ENCODE data around the gene SLC47A2. TPM values are rescaled to one million over a fixed set of nuclear protein-coding genes. Genes with fewer than 3 reads are reported as not detected.

The SLC47A2 gene
- total and polyA plus RNA-seq, 2 of the 13 experiments (the other 11 are each of a cell fraction or from before 2014, with no cell fraction given): 0.04 TPM; not detected in 1

GRCh38 chr17:19743101-19744100 lies 27.0 kb upstream of the SLC47A2 start:
- Histone ChIP-seq H3K36me3 (replicated peaks in 1 of 2; ENCODE audit: control insufficient read depth in 1 of 2, insufficient read depth in 2 of 2, low read length in 2 of 2) (no peaks in the 10 kb centered on the region), H3K4me2 (ENCODE audit: low read depth, low read length) (no peak overlapping the region), H4K20me1 (ENCODE audit: insufficient read depth, low read length) (no peaks in the 10 kb centered on the region), H3K27me3 (ENCODE audit: control insufficient read depth in 1 of 2, insufficient read depth in 2 of 2, low read length in 2 of 2) (no peaks in the 10 kb centered on the region; a peak in 1 of 5 replicates), H3K4me1 (ENCODE audit: insufficient read depth, low read length) (peaks cover 38% of the 10 kb centered on the region), H3K9ac (ENCODE audit: insufficient read depth, low read depth, low read length) (no peak overlapping the region), H2AFZ (ENCODE audit: low read length) (no peak overlapping the region), H3K4me3 (replicated peaks in 1 of 3; ENCODE audit: insufficient read depth in 1 of 3, low read depth in 2 of 3, low read length in 3 of 3) (no peak overlapping the region), H3K27ac (ENCODE audit: extremely low read length, insufficient read depth, low read length) (no peak overlapping the region), H3K79me2 (ENCODE audit: insufficient read depth, low read length) (no peaks in the 10 kb centered on the region), H3K9me3 (ENCODE audit: low read length) (no peaks in the 10 kb centered on the region)
- POLR2A ChIA-PET: interaction anchor here (1.5 kb wide), 1 partner anchor 15 kb away, joined by 5 read pairs; no protein-coding TSS in a partner anchor
- in situ Hi-C loops (cut with HindIII; ENCODE audit: extremely low pct_ligation_motif_present, low pct_unique_long_range_greater_than_20kb): no loop called here
- no TSS peak for BruUV-seq (replicated peaks)
- no peak for TF ChIP-seq HMG20B (CRISPR knock-in tag; conservative IDR thresholded peaks at IDR 0.05)
- no peak for TF ChIP-seq ZNF414 (CRISPR knock-in tag; IDR thresholded peaks at IDR 0.05)
- no peak for TF ChIP-seq ZNF205 (CRISPR knock-in tag; IDR thresholded peaks at IDR 0.05)
- TF ChIP-seq NFKBIZ (CRISPR knock-in tag; IDR thresholded peaks at IDR 0.05): no peak
- DNase-seq (ENCODE audit: low spot score): no peak
- CTCF ChIA-PET (ENCODE audit: low intra/inter-chr PET ratio, low total read pairs): no interaction called here
- no peak for ATAC-seq
- 91% methylated on average over 26 of the region's 34 CpGs for WGBS (ENCODE audit: low lambda C conversion rate)
- FAIRE-seq: no peak
- intact Hi-C loops (cut with micrococcal nuclease; ENCODE audit: unreplicated experiment): no loop called here

- H3K27me3 ChIP-seq (ENCODE audit: control insufficient read depth in 1 of 2, insufficient read depth in 2 of 2, low read length in 2 of 2): no peaks in the 10 kb centered on the region; a peak in 1 of 5 replicates
- WGBS (ENCODE audit: low lambda C conversion rate): 76% methylated on average over 6 of the region's 10 CpGs
- H2AFZ ChIP-seq (ENCODE audit: low read length): no peak overlapping the region
- no peak overlapping the region for H3K27ac ChIP-seq (ENCODE audit: extremely low read length, insufficient read depth, low read length)
- ChIA-PET CTCF (ENCODE audit: low intra/inter-chr PET ratio, low total read pairs) (no interaction called here), POLR2A (interaction anchor here (1.5 kb wide), 1 partner anchor 15 kb away, joined by 5 read pairs; no protein-coding TSS in a partner anchor)
- ATAC-seq (no peak), DNase-seq (ENCODE audit: low spot score) (no peak), FAIRE-seq (no peak)
- in situ Hi-C loops (cut with HindIII; ENCODE audit: extremely low pct_ligation_motif_present, low pct_unique_long_range_greater_than_20kb): no loop called here
- no peaks in the 10 kb centered on the region for H3K9me3 ChIP-seq (ENCODE audit: low read length)
- peaks cover 38% of the 10 kb centered on the region for H3K4me1 ChIP-seq (ENCODE audit: insufficient read depth, low read length)
- TF ChIP-seq PATZ1 (CRISPR knock-in tag; IDR thresholded peaks at IDR 0.05) (no peak), UBTF (CRISPR knock-in tag; IDR thresholded peaks at IDR 0.05) (no peak), ZNF460 (CRISPR knock-in tag; IDR thresholded peaks at IDR 0.05; ENCODE audit: borderline replicate concordance) (no peak), ATF1 (CRISPR knock-in tag; IDR thresholded peaks at IDR 0.05) (no peak), ZNF558 (CRISPR knock-in tag; IDR thresholded peaks at IDR 0.05; ENCODE audit: borderline replicate concordance) (no peak), GZF1 (CRISPR knock-in tag; IDR thresholded peaks at IDR 0.05) (no peak)
- H3K4me2 ChIP-seq (ENCODE audit: low read depth, low read length): no peak overlapping the region
- no peak overlapping the region for H3K4me3 ChIP-seq (replicated peaks in 1 of 3; ENCODE audit: insufficient read depth in 1 of 3, low read depth in 2 of 3, low read length in 3 of 3)
- intact Hi-C loops (cut with micrococcal nuclease; ENCODE audit: unreplicated experiment): no loop called here
- no TSS peak for BruUV-seq (replicated peaks)
- H3K9ac ChIP-seq (ENCODE audit: insufficient read depth, low read depth, low read length): no peak overlapping the region
- no peaks in the 10 kb centered on the region for H3K36me3 ChIP-seq (replicated peaks in 1 of 2; ENCODE audit: control insufficient read depth in 1 of 2, insufficient read depth in 2 of 2, low read length in 2 of 2)
- no peaks in the 10 kb centered on the region for H3K79me2 ChIP-seq (ENCODE audit: insufficient read depth, low read length)
- no peaks in the 10 kb centered on the region for H4K20me1 ChIP-seq (ENCODE audit: insufficient read depth, low read length)
Measured at GRCh38 chr17:19742495-19742894, 26.1 kb upstream of the SLC47A2 start.
